CD1c-positive myeloid dendritic cell (primary cell): ENCODE data around the gene ATPAF1.

Experiments used
- DNase-seq: peaks from one replicate; pipeline ENCODE4 v3.0.0-alpha.2; 2016; ENCODE audit errors: extremely low spot score

ATPAF1 gene

GRCh38 chr1:46587069-46587468 lies 81.1 kb downstream of the ATPAF1 start:
- peak; percentile 92 for DNase-seq

GRCh38 chr1:46585312-46585938 lies 82.7 kb downstream of the ATPAF1 start:
- DNase-seq = no peak

GRCh38 chr1:46583494-46583893 lies 84.7 kb downstream of the ATPAF1 start:
- no peak for DNase-seq

GRCh38 chr1:46582972-46583371 lies 85.2 kb downstream of the ATPAF1 start:
- peak; percentile 41 for DNase-seq
